Naive B cell (primary cell): ENCODE results near the gene PURB. TPM values are rescaled to one million over a fixed set of nuclear protein-coding genes. Genes with fewer than 3 reads are reported as not detected.
"Not testable (repeated sequence)": the region's sequence is repeated elsewhere in the genome, so short reads cannot be mapped to it uniquely, and the experiment has no call there.

Experiments
- ATAC-seq, 2 donors: fragments of 150-1000 bp; cut with Tn5 transposase; 2 replicates each; pipeline ENCODE4 v1.10.0; 2021; ENCODE audit warnings: low read depth in 2 of 2, mild to moderate bottlenecking in 2 of 2, moderate library complexity in 2 of 2
- DNase-seq: peaks from one replicate; pipeline ENCODE4 v3.0.0; 2022
- H3K27ac Mint-ChIP-seq, 6 donors: one replicate each; pipeline ENCODE4 v1.8.0; 2020 to 2022; ENCODE audit warnings: mild to moderate bottlenecking in 6 of 6, mixed read lengths in 6 of 6, moderate library complexity in 5 of 6, inconsistent platforms in 2 of 6
- H3K27me3 Mint-ChIP-seq, 3 donors: one replicate each; pipeline ENCODE4 v1.8.0; 2021 to 2022; ENCODE audit warnings: mixed read lengths in 3 of 3, mild to moderate bottlenecking in 1 of 3
- H3K36me3 Mint-ChIP-seq, 2 donors: one replicate each; pipeline ENCODE4 v1.8.0; 2020 to 2022; ENCODE audit warnings: mixed read lengths in 2 of 2, inconsistent platforms in 1 of 2, mild to moderate bottlenecking in 1 of 2
- H3K4me1 Mint-ChIP-seq, 3 donors: one replicate each; pipeline ENCODE4 v1.8.0; 2020 to 2022; ENCODE audit warnings: mixed read lengths in 3 of 3, inconsistent platforms in 1 of 3, mild to moderate bottlenecking in 1 of 3, moderate library complexity in 1 of 3
- H3K4me3 Mint-ChIP-seq, 8 donors: one replicate each; pipeline ENCODE4 v1.8.0; 2020 to 2022; ENCODE audit warnings: mild to moderate bottlenecking in 8 of 8, mixed read lengths in 8 of 8, moderate library complexity in 8 of 8, inconsistent platforms in 2 of 8
- H3K9me3 Mint-ChIP-seq, 7 donors: one replicate each; pipeline ENCODE4 v1.8.0; 2020 to 2022; ENCODE audit warnings: mixed read lengths in 7 of 7, mild to moderate bottlenecking in 5 of 7, inconsistent platforms in 2 of 7, moderate library complexity in 1 of 7
- polyA plus RNA-seq, 6 donors: library from polyadenylated mRNA; unstranded; fragments of 300-500 nt; fragmentation: Illumina TruSeq; gene quantifications; one replicate each; pipeline ENCODE4 v1.2.3, GENCODE V29; 2021; ENCODE audit warnings: low read depth in 6 of 6

Gene PURB
- polyA plus RNA-seq, 6 donors from 2014 or later = 2.9 to 4.5 (median 3.5) TPM

DNA sequence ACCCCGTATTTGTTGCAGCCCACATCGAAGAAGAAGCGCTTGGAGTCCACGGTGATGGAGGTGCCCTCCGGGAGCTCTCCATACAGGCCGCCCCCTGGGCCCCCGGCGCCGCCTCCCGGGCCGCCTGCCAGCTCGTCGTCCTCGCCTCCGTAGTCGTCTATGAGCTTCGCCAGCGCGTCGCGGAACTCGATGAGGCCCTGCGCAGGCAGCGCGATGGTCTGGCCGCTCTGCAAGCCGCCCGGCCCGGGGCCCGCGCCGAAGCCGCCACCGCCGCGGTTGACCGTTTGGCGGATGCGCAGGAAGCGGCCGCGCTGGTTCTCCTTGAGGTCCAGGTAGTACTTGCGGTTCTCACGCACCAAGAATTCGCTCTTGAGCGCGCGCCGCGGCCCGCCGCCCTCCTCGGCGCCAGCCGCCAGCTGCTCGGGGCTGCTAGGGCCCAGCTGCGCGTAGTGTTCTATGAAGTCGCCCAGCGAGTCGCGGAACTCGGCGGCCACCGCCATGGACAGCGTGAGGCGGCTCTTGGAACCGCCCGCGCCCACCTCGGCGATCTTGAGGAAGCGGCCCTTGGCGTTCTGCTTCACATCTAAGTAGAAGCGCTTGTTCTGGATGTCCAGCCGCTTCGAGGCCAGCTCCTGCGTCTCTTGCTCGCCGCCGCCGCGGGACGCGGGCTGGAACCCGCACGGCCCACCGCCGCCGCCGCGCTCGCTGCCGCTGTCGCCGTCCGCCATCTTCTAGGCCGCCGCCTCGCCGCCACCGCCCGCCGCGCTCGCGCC lies 523 bp downstream of the PURB start:
- peak; percentile 29 to 30 for ATAC-seq
- H3K27ac Mint-ChIP-seq = peak overlapping the region; percentile 83 to 100 (median 94)
- peaks cover 0 to 7% (median 2%) of the 10 kb centered on the region in 7 donors for H3K9me3 Mint-ChIP-seq
- H3K4me3 Mint-ChIP-seq = peak overlapping the region; percentile 82 to 97 (median 90)
- peaks cover 30 to 58% (median 39%) of the 10 kb centered on the region in 3 donors for H3K4me1 Mint-ChIP-seq
- no peak for DNase-seq
- no peaks in the 10 kb centered on the region for H3K36me3 Mint-ChIP-seq
- no peaks in the 10 kb centered on the region for H3K27me3 Mint-ChIP-seq

DNA sequence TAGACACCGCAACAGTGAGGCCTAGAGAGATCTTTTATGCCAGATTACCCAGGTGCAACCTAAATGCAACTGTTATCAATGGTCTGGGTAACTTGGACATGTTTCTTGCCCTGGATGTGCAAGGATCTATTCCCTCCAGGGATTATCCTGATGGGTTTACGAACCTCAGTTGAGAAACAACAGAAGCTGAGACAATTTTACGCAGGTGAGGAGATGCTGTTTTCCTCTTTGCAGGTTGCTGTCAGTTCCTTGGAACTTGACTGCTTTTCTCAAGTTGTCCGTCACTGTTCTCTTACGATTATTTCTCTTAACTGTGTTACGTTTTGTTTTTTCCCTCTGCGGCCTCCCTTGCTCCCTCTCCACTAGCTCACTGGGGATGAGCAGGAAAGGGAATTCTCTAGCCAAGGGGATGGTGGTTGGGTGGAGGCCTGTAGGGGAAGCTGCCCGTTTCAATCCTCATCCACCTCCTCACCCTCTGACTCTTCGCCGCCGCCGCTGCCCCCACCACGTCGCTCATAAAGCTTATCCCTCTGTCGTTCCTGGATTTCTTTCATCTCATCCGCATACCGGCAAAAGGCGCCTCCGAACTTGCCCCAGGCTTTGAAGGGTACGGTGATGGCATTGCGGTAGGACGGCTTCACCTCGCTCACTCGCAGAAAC lies 1.2 kb downstream of the PURB start:
- DNase-seq = no peak
- no peaks in the 10 kb centered on the region for H3K27me3 Mint-ChIP-seq

DNA sequence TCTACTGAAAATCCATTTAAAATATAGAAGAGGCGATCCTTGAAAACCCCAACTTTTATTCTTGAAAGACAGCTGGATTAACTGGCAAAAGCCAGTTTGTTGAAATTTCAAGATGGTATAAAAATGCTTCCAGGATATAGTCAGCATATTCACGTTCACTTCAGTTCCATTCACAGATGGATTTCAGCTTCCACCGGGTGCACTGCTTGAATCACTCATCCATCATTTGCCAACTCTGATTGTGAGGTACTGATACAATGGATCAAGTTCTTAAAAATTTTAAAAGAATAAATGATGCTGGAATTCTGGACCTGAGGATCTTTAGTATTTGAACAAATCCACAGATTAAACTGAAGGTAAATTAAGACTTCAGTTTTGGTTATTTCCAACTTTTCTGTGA lies 2.4 kb downstream of the PURB start:
- Mint-ChIP-seq H3K4me3 (peak overlapping the region in 5 of 8 donors; percentile 9 to 96 (median 84)), H3K27ac (no peak overlapping the region), H3K36me3 (no peaks in the 10 kb centered on the region), H3K27me3 (no peaks in the 10 kb centered on the region), H3K9me3 (peaks cover 0 to 7% (median 2%) of the 10 kb centered on the region in 7 donors), H3K4me1 (peaks cover 30 to 62% (median 39%) of the 10 kb centered on the region in 3 donors)
- DNase-seq = no peak
- ATAC-seq = no peak

More for the DNA sequence above, 1.2 kb downstream of the PURB start:
- peak overlapping the region; percentile 82 to 97 (median 90) for H3K4me3 Mint-ChIP-seq
- no peak for ATAC-seq
- H3K9me3 Mint-ChIP-seq = peaks cover 0 to 7% (median 2%) of the 10 kb centered on the region in 7 donors
- H3K36me3 Mint-ChIP-seq = no peaks in the 10 kb centered on the region
- peaks cover 30 to 62% (median 39%) of the 10 kb centered on the region in 3 donors for H3K4me1 Mint-ChIP-seq
- peak overlapping the region; percentile 83 to 100 (median 94) for H3K27ac Mint-ChIP-seq

DNA sequence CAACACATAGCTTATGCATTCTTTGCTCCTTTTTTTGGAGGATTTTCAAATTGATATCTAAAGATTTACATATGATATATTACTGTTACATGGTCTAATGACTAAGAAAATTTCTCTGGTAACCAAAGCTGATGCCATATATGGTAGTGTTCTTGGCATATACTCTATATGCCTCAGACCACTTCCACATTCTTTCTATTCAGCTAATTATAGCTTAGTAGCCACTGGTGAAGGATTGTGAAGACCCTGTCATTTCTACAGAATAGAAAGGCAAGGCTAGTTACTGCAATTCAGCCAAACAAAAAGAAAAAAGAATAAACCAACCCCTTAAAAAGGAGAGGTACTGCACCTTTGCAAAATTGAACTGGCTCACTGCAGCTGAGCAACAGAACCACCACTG lies 3.7 kb downstream of the PURB start:
- Mint-ChIP-seq H3K9me3 (peaks cover 0 to 7% (median 2%) of the 10 kb centered on the region in 7 donors), H3K4me1 (peaks cover 25 to 57% (median 33%) of the 10 kb centered on the region in 3 donors), H3K36me3 (no peaks in the 10 kb centered on the region), H3K4me3 (peak overlapping the region in 3 of 8 donors; percentile 15 to 96 (median 58)), H3K27ac (no peak overlapping the region), H3K27me3 (no peaks in the 10 kb centered on the region)
- DNase-seq = no peak
- no peak for ATAC-seq

DNA sequence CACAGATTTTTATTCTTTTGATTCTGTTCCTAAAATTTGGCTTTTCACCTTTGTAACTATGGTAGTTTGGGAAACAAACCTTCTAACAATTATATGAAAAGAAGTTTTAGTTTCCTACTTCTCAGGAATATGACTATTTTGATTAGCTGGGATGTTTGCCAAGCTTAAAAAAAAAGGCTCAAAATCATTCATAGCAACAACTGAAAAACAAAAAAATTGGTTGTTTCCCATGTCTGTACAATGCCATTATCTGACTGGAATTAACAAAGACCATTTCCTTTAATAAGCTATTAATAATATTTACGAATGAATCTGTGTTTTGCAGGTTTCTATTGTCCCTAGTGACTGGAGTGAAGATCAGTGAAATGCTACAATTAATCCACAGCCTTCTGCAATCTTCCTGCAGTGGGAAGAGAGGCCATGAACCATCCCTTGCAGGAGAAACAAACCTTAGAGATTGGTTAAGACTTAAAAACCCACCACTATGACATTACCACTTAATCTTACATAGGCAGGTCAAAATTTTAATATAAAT lies 4.2 kb downstream of the PURB start:
- peaks cover 24 to 58% (median 33%) of the 10 kb centered on the region in 3 donors for H3K4me1 Mint-ChIP-seq
- ATAC-seq (no peak), DNase-seq (no peak)
- H3K36me3 Mint-ChIP-seq = no peaks in the 10 kb centered on the region
- H3K4me3 Mint-ChIP-seq = peak overlapping the region in 7 of 8 donors; percentile 37 to 96 (median 69)
- H3K27ac Mint-ChIP-seq = peak overlapping the region; percentile 13 to 90 (median 58)
- peaks cover 0 to 7% (median 2%) of the 10 kb centered on the region in 7 donors for H3K9me3 Mint-ChIP-seq
- no peaks in the 10 kb centered on the region for H3K27me3 Mint-ChIP-seq

DNA sequence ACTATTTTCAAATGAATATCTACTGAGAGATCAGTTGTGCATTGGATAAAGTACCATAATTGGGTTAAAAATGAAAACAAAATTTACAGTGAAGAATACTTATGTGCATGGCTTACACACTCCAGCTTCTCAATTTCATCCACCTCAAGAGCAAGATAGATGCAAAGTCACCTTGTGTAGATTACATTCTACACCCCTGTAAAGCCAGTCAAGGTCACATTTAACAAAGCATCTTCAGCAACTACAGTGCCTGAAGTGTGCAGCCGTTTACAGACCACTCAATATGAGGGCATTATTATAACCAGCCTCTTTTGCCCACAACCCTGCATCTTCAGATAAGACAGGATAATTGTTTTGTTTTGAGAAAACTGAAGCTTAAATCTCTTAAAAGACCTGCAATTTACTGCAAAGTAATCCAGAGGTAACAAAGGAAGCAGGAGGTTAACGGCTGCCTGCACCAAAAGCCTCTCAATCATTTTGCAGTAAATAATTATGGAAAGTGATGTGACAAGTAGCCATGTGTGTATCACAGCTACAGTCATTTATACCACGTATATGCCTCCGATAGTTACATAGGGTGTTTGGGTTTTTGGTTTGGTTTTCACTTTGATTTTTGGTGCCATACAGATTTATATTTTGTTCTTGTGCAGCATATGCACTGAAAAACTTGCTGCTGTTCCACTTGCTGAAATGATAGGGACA lies 4.9 kb downstream of the PURB start:
- Mint-ChIP-seq H3K9me3 (peaks cover 0 to 7% (median 2%) of the 10 kb centered on the region in 7 donors), H3K27ac (peak overlapping the region in 5 of 6 donors; percentile 22 to 90 (median 59)), H3K36me3 (no peaks in the 10 kb centered on the region), H3K27me3 (no peaks in the 10 kb centered on the region), H3K4me3 (peak overlapping the region in 7 of 8 donors; percentile 37 to 96 (median 69)), H3K4me1 (peaks cover 18 to 53% (median 27%) of the 10 kb centered on the region in 3 donors)
- DNase-seq (no peak), ATAC-seq (no peak)

DNA sequence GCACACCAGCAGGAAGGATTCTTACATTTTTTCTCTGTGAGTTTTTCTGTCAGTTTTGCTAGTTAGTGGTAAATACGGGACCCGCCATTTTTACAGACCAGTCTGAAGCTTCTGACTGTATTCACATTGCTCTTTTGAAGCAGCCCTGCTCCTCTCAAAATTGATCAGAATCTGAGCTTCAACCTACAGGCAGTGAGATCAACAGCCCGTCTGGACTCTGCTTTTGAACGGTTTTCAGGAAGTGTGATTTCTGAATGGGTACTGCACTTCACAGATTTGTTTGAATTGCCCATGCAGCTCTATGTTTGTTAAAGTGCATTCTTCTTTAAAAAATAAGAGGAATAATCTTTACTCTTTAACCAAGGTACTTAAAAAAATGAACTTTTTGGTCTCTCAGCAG lies 8.9 kb downstream of the PURB start:
- ATAC-seq (peak; percentile 37 to 48), DNase-seq (no peak)
- Mint-ChIP-seq H3K4me3 (no peak overlapping the region), H3K9me3 (no peaks in the 10 kb centered on the region), H3K4me1 (peaks cover 11 to 32% (median 15%) of the 10 kb centered on the region in 3 donors), H3K36me3 (no peaks in the 10 kb centered on the region), H3K27me3 (no peaks in the 10 kb centered on the region), H3K27ac (peak overlapping the region in 3 of 6 donors; percentile 49 to 87 (median 78))

DNA sequence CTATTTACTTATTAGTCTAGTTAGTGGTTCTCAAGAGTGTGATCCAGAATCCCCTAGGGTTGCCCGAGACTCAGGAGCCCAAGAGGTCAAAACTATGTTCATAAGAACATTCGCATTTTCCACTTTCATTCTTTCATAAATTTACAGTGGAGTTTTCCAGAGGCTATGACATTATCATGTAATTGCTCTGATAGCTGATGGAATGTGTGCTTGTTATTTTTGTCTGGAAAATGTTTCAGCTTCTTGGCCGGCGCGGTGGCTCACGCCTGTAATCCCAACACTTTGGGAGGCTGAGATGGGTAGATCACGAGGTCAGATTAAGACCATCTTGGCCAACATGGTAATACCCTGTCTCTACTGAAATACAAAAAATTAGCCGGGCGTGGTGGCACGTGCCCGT lies 10.1 kb downstream of the PURB start:
- no peak for DNase-seq
- Mint-ChIP-seq H3K4me3 (no peak overlapping the region), H3K27me3 (no peaks in the 10 kb centered on the region), H3K4me1 (peaks cover 4 to 20% (median 4%) of the 10 kb centered on the region in 3 donors), H3K9me3 (peaks cover 0 to 2% (median 0%) of the 10 kb centered on the region in 7 donors), H3K36me3 (no peaks in the 10 kb centered on the region), H3K27ac (peak overlapping the region in 2 of 6 donors; percentile 60 to 64)
- no peak for ATAC-seq

DNA sequence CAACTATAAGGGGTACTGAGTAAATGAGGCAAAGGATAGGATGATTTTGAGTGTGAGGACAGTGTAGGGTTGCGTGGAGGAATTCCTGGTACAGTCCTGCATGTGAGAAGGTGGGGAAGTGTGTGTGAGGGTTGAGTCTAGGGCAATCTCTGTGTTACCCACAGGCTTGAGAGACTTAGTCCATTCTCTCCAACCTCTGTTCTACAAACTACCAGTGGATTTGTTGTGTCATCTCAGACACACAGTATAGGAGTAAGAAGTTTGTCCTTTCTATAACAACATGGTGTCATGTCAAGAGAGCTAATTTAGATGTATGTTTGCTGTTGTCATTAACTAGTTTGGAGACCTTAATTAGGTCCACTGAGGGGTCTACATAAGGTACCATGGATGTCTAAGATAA lies 12.5 kb downstream of the PURB start:
- Mint-ChIP-seq H3K4me3 (no peak overlapping the region), H3K36me3 (no peaks in the 10 kb centered on the region), H3K4me1 (peaks cover 0 to 13% (median 0%) of the 10 kb centered on the region in 3 donors), H3K27me3 (no peaks in the 10 kb centered on the region), H3K27ac (peak overlapping the region in 1 of 6 donors; percentile 2), H3K9me3 (peaks cover 0 to 7% (median 0%) of the 10 kb centered on the region in 7 donors)
- DNase-seq = no peak
- no peak for ATAC-seq

DNA sequence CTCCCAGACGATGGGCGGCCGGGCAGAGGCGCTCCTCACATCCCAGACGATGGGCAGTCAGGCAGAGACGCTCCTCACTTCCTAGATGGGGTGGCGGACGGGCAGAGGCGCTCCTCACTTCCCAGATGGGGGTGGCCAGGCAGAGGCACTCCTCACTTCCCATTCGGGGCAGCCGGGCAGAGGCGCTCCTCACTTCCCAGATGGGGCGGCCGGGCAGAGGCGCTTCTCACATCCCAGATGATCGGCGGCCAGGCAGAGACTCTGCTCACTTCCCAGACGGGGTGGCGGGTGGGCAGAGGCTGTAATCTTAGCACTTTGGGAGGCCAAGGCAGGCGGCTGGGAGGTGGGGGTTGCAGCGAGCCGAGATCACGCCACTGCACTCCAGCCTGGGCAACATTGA lies 13.4 kb downstream of the PURB start:
- H3K27ac Mint-ChIP-seq, H3K27me3 Mint-ChIP-seq, H3K36me3 Mint-ChIP-seq, ATAC-seq, H3K4me3 Mint-ChIP-seq, DNase-seq, H3K9me3 Mint-ChIP-seq, H3K4me1 Mint-ChIP-seq: not testable (repeated sequence)

DNA sequence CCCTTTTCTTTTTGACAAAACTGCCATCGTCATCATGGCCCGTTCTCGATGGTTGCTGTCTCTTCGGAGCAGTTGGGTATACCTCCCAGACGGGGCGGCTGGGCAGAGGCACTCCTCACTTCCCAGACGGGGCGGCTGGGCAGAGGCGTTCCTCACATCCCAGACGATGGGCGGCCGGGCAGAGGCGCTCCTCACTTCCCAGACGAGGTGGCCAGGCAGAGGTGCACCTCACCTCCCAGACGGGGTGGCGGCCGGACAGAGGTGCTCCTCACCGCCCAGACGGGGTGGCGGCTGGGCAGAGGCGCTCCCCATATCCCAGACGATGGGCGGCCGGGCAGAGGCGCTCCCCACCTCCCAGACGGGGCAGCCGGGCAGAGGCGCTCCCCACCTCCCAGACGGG lies 14.6 kb downstream of the PURB start:
- not testable (repeated sequence) for H3K4me3 Mint-ChIP-seq, DNase-seq, H3K27ac Mint-ChIP-seq, H3K27me3 Mint-ChIP-seq, ATAC-seq, H3K36me3 Mint-ChIP-seq, H3K4me1 Mint-ChIP-seq, H3K9me3 Mint-ChIP-seq

DNA sequence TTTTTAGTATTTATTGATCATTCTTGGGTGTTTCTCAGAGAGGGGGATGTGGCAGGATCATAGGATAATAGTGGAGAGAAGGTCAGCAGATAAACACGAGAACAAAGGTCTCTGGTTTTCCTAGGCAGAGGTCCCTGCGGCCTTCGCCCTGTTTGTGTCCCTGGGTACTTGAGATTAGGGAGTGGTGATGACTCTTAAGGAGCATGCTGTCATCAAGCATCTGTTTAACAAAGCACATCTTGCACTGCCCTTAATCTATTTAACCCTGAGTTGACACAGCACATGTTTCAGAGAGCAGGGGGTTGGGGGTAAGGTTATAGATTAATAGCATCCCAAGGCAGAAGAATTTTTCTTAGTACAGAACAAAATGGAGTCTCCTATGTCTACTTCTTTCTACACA lies 15.0 kb downstream of the PURB start:
- ATAC-seq, DNase-seq, H3K27ac Mint-ChIP-seq, H3K27me3 Mint-ChIP-seq, H3K9me3 Mint-ChIP-seq, H3K4me3 Mint-ChIP-seq, H3K4me1 Mint-ChIP-seq, H3K36me3 Mint-ChIP-seq: not testable (repeated sequence)
